H1 (cell line): ENCODE data around the gene RDH11.

ENCODE experiments used
- CTCF ChIP-seq, 3 experiments: IDR thresholded peaks; 1 replicate in 2 of 3; 2 replicates in 1 of 3; pipeline versions ENCODE4 v1.5.1 to v1.6.1; 2011; ENCODE audit warnings: low read length in 3 of 3, mild to moderate bottlenecking in 3 of 3, inconsistent platforms in 2 of 3, low read depth in 1 of 3, moderate library complexity in 1 of 3; ENCODE audit not compliant: insufficient read depth in 1 of 3; ENCODE audit errors: control extremely low read depth in 1 of 3
- MAX ChIP-seq: IDR thresholded peaks from 2 replicates; pipeline ENCODE4 v1.6.1; 2012; ENCODE audit warnings: inconsistent platforms

DNA sequence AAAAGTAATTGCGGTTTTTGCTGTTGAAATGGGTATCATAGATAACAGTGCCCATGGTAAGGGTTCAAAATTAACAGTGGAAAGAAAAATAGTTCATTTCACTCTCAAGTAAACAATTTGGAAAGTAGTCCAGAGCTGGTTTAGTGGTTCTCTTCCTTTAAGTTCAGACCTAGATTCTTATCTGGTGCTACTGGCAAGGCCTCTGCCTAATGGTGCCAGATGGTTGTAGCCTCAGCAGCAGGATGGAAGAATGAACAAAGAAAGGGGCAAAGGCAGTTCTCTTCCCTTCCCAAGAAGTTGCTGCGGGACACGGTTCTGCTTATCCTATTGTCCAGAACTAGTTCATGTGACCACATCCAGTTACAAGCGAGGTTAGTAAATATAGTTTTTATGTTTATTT is 65.4 kb downstream of the RDH11 start:
- TF ChIP-seq CTCF (IDR thresholded peaks at IDR 0.05; ENCODE audit: control extremely low read depth in 1 of 3, insufficient read depth in 1 of 3, low read depth in 1 of 3, low read length in 3 of 3) (no peak), MAX (no peak)
